ENCODE data around the gene ERGIC2. TPM values are rescaled to one million over a fixed set of nuclear protein-coding genes. Genes with fewer than 3 reads are reported as not detected.

ERGIC2 gene
- total RNA-seq, 1 donor: 112 TPM

DNA sequence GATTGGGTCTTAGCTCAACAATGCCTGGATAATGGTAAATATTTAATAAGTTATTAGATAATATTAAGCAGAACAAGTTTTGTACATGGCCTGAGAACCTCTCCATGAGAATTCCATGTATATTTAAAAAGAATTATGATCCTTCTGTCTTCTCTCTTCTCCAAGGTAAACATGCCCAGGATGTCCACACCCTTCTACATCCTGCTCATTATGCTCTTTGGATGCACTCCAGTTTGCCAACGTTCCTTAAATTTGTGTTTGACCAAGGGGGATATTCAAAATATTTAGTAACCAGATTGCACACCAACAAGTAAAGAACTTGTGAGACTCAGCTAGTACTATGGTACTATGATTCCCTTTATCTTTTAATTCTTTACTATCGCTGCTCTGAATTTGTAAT, 44.8 kb upstream of the ERGIC2 start:
- peak; percentile 9 for DNase-seq (ENCODE audit: low read depth)

GRCh38 chr12:29416748-29417147, 35.8 kb upstream of the ERGIC2 start:
- TF ChIP-seq, protein P1, sequence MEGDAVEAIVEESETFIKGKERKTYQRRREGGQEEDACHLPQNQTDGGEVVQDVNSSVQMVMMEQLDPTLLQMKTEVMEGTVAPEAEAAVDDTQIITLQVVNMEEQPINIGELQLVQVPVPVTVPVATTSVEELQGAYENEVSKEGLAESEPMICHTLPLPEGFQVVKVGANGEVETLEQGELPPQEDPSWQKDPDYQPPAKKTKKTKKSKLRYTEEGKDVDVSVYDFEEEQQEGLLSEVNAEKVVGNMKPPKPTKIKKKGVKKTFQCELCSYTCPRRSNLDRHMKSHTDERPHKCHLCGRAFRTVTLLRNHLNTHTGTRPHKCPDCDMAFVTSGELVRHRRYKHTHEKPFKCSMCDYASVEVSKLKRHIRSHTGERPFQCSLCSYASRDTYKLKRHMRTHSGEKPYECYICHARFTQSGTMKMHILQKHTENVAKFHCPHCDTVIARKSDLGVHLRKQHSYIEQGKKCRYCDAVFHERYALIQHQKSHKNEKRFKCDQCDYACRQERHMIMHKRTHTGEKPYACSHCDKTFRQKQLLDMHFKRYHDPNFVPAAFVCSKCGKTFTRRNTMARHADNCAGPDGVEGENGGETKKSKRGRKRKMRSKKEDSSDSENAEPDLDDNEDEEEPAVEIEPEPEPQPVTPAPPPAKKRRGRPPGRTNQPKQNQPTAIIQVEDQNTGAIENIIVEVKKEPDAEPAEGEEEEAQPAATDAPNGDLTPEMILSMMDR (IDR thresholded peaks at IDR 0.05; ENCODE audit: insufficient read depth, low read length): no peak
- no peak for DNase-seq (ENCODE audit: low read depth)
- no peak overlapping the region for H3K4me3 ChIP-seq (ENCODE audit: low read depth, low read length)

More for the DNA sequence above, 44.8 kb upstream of the ERGIC2 start:
- TF ChIP-seq, protein P1 (IDR thresholded peaks at IDR 0.05; ENCODE audit: insufficient read depth, low read length): no peak
- no peak overlapping the region for H3K4me3 ChIP-seq (ENCODE audit: low read depth, low read length)

DNA sequence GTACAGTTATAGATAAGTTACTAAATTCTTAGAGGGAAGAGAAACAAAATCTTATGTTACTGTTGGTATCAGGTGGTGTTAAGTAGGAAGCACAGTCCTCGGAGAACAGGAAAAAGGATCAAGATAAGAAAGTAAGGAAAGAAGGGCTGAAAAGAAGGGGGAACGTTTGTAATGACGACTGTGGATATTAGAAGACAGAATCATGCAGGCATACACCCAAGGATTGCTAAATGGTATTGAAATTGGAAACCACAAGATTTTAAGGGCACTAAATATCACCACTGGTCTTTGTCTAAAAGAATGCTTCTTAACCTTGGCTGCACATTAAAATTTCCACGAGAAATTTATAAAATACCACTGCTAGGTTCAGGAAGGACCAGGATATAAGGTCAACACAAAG, 34.1 kb upstream of the ERGIC2 start:
- no peak overlapping the region for H3K4me3 ChIP-seq (ENCODE audit: low read depth, low read length)
- TF ChIP-seq, protein P1 (IDR thresholded peaks at IDR 0.05; ENCODE audit: insufficient read depth, low read length): no peak
- DNase-seq (ENCODE audit: low read depth): peak; percentile 51

DNA sequence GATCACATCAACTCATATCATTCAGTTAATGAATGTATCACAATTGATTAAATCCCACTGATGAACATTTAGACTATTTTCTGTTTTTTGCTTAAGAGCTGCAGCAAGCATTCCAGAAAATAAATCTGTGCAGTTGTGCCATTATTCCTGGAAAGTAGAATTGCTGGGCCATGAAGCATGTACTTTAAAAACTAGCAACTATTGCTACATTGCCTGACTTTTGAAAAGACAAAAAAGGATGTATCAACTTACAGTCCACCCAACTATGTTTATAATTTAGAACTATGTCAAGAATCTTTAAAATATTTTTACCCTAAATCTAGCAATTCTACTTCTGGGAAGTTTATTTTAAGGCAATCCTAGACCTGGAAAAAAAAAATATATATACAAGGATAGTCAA, 33.4 kb upstream of the ERGIC2 start:
- no peak overlapping the region for H3K4me3 ChIP-seq (ENCODE audit: low read depth, low read length)
- peak; percentile 25 for DNase-seq (ENCODE audit: low read depth)
- TF ChIP-seq, protein P1 (IDR thresholded peaks at IDR 0.05; ENCODE audit: insufficient read depth, low read length): no peak

DNA sequence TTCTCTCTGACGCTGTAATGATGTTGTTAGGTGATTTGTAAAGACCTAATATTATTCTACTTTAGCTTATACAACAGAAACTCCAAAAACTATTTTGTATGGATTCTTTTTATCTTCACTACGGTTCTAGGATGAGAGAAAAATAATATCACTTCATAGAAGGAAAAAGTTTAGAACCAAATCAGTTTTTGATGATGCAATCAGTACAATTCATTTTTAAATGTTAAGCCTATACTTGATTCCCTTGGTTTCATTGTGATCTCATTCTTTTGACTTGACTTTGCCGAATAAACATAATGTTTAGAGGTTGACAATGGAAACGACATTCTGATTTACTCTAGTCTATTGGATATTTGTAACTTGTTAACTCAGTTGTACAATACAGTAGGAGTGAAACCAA, 24.6 kb upstream of the ERGIC2 start:
- no peak overlapping the region for H3K4me3 ChIP-seq (ENCODE audit: low read depth, low read length)
- TF ChIP-seq, protein P1 (IDR thresholded peaks at IDR 0.05; ENCODE audit: insufficient read depth, low read length): no peak

DNA sequence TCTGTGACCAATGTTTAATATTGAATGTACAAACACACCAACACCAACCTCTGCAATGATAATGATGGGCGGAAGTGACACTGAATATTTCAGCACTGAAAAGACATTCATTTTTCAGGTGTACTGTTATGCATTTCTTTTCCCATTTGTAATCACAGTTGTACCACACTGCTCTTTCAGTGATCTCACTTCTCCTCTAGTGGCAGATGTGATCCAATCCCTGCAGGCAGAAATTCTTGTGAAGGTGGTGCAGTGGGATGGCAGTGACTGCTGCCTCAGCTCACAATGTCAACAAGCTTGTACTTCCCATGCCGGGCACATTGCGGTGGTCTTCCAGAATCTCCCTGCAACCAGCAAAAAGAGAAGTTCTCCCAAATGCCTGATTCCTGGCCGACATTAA, 23.0 kb upstream of the ERGIC2 start:
- no peak overlapping the region for H3K4me3 ChIP-seq (ENCODE audit: low read depth, low read length)
- DNase-seq (ENCODE audit: low read depth): no peak
- TF ChIP-seq, protein P1 (IDR thresholded peaks at IDR 0.05; ENCODE audit: insufficient read depth, low read length): no peak

More for the DNA sequence above, 24.6 kb upstream of the ERGIC2 start:
- no peak for DNase-seq (ENCODE audit: low read depth)

GRCh38 chr12:29402437-29402836, 21.5 kb upstream of the ERGIC2 start:
- no peak for DNase-seq (ENCODE audit: low read depth)
- TF ChIP-seq, protein P1 (IDR thresholded peaks at IDR 0.05; ENCODE audit: insufficient read depth, low read length): no peak
- no peak overlapping the region for H3K4me3 ChIP-seq (ENCODE audit: low read depth, low read length)
